Fibroblast of skin of abdomen (primary cell): ENCODE data around the gene STARD3. TPM values are rescaled to one million over a fixed set of nuclear protein-coding genes. Genes with fewer than 3 reads are reported as not detected.
"Not testable (repeated sequence)": the region's sequence is repeated elsewhere in the genome, so short reads cannot be mapped to it uniquely, and the experiment has no call there.

ENCODE experiments used
- DNase-seq: peaks from one replicate; pipeline ENCODE4 v3.0.0-alpha.2; 2013
- polyA plus RNA-seq, 2 experiments: library from polyadenylated mRNA; unstranded; fragments of 120-200 nt; gene quantifications; one replicate each; pipeline ENCODE4 v1.2.1, GENCODE V29; 2013; ENCODE audit not compliant: insufficient read length in 2 of 2

STARD3 gene
- 33.8 TPM for polyA plus RNA-seq (2013, experiment 1 of 2; ENCODE audit: insufficient read length)
- polyA plus RNA-seq (2013, experiment 2 of 2; ENCODE audit: insufficient read length), result 36.6 TPM

DNA sequence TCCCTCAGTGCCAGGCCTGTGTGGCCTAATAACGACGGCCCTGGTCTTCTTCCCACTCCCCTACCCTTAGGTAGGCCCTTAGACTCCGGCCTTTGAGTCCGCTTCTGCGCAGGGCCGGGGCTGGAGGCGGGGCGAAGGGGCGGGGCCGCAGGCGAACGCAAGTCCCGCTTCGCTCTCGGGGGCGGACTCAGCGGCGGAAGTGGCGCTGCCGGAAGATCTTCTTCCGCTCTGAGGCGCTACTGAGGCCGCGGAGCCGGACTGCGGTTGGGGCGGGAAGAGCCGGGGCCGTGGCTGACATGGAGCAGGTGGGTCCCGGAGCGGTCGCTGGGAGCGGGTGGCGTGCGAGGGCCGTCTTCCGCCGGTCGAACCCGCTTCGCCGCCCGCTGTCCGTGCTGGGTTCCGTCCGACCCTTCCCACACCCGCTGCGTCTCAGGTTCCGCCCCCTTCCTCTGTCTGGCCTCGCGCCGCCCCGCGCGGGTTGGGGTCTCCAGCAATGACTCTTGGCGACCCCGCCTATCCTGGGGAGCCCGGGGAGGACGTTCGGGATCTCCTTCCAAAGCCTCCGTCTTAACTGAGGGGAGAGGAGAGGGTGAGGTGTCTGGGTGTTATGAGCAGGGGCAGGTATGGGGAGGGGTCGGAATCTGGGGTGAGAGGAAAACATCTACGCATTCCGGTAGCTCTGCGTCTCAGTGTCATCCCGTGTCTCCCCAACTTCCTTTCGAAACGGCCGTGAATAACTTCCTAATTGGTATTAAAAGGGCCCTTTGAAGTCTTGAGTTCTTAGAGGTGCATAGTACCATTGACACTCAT lies at the start of gene STARD3:
Gene STARD3 (plus strand): TSS at position 218 of the 810 bp plus-strand sequence. CDS start 16,388 bp downstream, outside the sequence.
- DNase-seq, result peak; percentile 85

DNA sequence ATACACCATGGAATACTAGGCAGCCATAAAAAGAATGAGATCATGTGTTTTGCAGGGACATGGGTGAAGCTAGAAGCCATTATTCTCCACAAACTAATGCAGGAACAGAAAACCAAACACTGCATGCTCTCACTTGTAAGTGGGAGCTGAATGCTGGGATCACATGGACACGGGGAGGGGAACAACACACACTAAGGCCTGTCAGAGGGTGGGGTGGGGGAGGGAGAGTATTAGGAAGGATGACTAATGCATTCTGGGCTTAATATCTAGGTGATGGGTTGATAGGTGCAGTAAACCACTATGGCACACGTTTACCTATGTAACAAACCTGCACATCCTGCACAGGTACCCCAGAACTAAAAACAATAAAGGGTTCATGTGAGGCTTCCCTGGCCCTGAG lies 46.8 kb upstream of the STARD3 start:
- not testable (repeated sequence) for DNase-seq

DNA sequence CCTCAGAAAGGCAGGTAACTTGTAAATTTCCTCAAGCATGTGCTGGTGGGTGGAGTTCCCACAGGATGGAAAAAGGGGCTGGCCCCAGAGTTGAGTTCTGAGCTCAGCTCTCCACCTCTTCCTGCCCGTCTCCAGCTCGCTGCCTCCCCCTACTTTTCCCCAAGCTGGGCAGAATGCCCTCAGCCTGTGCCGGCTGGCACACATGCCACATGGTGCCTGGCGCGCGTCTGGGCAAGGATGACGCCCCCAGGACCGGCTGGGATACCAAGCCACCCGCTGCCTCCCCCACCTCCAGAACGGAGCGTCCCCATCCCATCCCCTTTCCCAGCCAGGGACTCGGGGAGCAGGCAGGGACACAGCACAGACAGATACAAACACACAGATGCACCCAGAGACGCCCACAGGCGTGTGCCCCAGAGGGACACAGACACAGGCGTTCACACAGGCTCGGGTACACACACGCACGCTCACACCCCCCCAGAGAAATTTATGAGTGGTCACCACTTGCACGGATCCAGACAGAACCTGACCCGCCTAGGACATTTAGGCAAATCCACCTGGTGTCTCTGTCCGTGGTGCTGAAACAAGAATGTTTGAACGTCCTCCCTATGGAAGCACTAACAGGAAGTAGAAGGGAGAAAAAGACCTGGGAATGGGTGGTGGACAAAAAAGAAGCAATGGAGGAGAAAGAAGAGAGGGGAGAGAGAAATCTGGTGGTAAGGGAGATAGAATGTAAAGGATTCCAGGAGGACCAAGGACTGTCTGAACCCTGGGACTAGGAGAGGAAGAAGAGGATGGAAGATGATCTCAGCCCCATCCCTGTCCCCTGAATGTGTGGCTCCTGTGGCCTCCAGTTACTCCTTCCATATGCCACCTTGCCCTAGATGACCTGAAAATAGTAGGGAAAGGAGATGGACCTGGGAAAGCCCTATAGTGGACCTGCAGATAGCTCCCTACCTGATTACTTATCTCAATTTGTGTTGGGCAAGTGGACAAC lies 44.7 kb upstream of the STARD3 start:
- peak; percentile 37 for DNase-seq

DNA sequence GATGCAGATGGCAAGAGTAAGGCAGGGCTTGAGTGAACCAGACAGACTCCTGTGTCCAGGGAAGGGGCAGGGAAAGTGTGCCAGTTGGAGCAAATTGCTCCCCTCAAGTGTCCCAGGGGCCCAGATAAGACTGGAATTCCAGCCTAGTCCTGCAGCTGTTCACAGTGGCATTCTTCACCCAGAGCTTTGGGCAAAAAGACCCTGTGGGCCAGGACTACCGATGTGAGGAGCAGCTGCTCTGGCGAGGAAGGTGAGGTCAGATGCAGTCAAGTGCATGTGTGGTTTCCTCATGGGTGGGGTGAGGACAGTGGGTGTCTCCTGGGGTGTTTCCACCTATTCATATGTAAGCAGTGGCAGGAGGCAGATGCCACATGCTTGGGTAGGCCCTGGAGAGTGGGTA lies 43.6 kb upstream of the STARD3 start:
- no peak for DNase-seq

DNA sequence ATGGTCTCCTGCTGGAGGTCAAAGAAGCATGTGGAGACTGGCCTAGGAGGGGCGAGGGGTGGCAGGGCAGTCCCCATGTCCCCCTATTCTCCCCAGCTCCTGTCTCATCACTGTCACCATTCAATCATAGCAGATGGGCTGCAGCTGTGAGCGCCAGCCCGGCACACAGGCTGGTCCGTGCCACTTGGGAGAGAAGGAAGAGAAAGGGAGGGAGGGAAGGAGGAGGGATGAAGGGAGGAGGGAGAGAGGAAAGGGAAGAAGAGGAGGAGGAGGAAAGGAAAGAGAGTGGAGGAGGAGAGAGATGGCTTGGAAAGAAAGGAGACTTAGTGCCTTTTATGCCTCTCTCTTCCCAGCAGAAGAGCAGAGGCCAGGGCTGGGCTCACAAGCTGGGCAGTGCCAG lies 41.6 kb upstream of the STARD3 start:
- no peak for DNase-seq

DNA sequence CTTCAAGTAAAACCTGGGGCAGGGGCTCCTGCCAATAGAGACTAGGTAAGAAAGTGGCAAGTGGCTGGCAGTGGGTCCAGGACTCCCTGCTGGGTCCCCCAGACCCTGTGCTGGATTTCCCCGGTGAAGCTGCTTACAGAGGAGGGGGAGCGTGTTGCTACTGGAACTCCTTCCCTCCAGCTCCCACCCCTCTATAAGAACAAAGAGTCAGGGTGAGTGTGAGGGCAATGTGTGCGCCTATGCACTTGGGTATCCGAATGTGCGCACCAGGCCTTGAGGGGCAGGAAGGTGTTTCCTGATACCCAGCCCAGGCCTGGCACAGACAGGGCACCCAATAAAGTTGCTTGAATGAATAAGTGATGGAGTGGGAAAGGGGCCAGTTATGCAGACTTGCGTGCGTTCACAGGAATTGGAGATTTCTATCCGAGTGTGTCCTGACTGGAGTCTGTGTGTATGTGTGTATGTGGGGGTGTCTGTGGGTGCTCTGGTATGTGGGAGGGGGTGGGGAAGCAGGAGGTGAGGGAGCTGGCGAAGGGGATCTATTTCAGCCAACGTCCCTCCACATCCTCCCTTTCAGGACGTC lies 40.9 kb upstream of the STARD3 start:
- no peak for DNase-seq

DNA sequence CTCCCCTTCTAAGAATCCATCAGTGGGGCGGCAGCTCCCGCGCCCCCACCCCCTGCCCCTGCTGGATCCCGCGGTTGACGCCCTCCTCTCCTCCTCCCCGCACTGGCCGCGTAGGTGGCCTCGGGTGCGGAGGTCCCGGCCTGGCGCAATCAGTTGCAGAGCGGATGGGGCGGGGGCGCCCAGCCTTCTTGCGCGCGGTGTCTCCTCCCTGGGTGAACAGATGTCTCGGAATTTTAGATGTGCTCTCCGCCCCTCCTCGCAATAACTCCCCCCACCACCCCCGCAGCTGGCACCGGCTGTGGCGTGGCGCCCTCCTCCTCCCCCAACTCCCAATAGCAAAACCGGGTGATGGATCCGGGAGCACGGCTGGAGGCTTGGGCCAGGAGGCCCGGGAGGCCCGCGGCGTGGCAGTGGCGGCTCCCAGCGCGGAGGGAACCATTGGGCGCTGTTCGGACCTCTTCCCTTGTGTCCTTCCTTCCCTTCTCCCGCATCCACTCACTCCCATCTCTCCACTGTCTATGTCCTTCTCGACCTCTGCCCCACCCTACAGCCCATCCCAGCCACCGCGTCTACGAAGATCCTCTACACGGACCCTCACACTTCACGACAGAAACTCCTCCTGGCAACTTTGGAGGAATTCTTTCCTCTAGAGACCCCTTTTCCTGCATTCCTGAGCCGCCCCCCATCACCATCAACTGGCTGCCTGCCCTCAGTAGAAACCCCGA lies 40.2 kb upstream of the STARD3 start:
- DNase-seq, result no peak

DNA sequence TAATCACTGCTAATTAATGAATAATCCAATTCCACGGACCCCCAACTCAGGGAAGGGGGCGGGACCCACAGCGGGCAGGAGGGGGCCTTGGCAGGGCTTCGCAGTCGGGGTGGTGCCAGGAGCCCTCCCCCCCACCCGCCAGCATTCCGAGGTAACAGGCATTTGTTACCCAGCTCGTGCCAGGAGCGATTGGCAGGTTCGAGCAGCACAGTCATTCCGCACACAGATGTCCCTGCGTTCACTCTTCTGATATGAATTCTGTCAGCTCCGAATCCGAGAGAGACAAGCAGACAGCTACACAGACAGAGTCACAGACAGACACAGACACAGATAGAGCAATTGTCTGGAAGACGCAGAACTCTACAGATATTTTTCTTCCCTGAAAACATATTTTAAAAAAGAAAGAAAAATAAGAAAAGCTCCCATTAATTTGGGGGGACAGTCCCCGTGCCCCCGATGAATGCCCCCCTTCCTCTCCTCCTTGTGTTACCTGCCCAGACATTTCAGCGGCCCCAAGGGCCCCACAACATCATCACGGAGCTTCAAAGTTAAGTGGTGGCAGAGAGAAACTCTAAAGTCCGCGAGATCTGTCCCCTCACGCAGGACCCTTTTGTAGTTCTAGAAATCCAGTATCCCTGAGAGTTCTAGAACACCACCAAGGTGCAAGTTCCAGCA lies 39.4 kb upstream of the STARD3 start:
- no peak for DNase-seq

DNA sequence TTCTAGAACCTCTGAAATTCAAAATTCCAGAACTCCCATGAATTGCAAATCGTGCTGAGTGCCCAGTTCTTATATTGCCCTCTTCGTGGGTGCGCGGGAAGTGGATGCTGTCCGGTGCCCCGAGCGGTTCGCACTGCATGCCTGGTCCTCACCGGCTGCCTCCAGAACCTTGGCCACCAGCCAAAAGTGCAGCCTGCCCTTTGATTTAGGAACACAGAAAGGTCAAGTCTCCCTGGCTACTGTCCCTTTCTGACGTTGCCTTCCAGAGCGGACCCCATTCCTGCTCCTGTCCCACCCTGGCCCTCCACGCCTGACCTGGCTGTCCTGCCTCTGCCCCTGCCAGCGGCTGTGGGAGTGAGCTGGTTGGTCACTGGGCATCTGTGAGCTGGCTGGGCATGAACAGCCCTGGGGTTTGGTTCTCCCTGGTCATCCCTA lies 38.9 kb upstream of the STARD3 start:
- DNase-seq, result no peak

DNA sequence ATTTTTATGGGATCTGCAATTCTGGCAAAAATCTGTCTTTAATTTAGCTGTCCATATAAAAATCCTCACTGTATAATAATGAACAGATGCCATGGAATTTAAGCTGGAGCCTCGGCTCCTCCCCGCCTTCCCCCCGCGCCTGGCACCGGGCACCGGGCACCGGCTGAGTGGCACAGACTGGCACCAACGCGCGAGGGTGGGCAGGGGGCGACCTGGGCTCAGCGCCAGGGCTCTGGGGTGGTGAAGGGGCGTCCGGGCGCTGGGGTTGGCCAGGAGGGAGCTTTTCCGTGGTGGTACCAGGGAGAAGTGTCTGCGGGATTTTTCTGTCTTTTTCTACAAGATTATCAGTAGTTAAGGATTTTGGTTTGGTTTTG lies 38.3 kb upstream of the STARD3 start:
- DNase-seq, result no peak

DNA sequence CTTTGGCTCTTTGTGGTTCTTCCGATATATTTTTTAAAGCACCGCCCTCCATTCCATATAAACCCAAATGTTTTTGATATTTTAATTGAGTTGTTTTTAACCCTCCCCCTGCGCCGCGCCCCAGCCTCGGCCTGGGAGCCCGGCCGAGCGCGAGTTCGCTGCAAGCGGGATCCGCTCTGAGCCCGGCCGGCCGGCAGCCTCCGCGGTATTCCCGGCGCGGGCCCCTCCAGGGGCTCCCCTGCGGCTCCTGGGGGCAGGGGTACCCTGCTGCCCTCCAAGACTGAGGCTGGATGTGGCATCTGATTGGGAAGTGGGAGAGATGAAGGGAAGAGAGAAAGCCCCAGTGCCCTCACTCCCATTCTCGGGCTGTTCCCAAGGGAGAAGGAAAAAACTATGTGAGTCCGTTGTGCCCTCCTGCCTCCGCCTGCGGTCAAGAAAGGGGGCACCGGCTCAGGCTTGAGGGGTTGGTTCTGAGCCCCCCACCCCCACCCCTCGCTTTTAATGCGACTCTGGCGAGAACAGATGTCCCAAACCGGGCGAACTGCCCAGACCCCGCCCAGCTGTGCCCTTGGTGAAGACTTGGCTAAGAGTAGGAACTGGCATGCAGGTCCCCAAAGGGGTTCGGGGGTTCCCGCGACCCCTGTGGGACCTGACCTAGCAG lies 37.8 kb upstream of the STARD3 start:
- no peak for DNase-seq

DNA sequence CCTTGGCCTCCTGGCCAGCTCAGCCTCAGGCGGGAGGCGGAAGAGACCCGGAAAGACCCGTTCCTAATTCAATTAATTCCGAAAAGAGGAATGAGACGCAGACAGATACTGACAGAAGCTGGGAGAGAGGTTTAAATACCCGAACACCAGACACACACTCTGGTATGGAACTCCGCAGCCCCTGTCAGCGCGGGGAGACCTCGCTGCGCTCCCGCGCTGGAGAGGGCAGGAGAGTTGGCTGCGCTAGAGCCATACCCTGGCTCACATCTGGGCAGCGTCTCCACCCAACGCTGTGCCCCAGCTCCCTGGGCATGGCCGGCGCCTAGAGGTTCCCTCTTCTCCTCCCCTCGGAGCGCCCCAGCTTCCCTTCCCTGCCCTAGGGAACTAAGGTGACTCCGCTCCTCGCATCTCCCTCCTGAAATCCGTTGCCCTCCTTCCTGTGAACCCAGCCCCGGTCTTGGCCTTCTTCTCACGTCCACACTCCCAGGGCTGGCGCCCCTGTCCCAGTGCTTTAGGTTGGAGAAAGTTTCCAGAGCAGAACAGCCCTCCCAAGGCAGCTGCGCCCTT lies 37.2 kb upstream of the STARD3 start:
- DNase-seq, result no peak

DNA sequence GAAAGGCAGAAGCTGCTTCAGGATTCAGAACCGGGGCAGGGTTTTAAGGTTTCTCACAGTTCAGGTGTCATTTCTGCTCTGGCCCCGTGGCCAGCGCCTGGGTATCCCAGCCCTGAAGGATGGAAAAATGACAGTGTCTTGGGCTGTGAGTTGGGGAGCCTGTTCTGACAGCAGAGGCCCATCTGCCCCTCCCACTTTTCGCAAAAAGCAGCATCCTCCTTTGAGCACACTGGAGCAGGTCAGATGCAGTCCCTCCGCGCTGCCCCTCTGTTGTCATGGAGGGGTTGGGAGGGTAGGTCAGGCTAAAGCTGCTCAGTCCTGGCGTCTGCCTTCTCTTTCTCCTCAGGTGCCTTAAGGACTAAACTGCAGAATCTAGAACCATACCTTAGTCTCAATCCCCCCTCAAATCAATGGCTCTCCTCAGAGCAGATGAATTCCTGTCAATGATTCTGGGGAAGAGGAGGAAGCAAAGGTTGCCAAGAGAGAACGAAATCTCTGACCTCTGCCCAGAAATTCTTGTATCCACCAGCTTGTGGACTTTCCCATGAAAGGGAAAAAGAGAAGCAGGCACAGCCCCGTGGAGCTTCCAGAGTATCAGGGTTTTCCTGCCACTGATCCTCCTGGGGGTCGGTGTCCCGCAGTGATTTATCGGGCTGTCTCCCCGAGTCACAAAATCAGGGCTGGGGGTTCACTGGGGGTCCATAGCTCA lies 36.5 kb upstream of the STARD3 start:
- DNase-seq, result no peak

DNA sequence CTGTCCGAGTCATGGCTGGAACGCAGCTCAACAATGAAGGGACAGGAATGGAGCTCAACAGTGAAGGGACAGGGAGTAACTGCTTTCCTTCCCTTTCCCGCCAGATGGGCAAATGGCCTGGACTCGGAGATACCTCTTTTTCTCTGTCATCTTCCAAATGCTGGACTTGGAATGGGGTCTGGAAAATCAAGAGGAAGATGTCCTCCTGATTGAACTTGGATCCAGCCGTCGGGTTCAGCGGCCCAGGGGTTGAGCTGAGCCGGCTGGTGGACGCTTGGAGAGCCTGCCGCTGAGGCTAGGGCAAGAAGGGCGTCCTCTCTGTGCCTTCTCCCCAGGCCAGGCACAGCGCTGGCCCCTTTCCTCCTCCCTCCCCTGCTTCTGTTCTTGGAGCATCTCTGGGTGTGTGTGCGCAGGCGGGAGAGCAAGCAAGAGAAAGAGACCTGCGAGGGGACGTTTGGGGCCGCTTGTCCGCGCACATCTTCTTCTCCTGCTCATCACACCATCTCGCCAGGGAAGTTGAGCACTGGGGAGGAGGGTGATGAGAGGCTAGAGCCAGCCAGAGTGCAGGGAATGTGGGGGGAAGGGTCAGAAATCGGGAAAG lies 35.8 kb upstream of the STARD3 start:
- no peak for DNase-seq

DNA sequence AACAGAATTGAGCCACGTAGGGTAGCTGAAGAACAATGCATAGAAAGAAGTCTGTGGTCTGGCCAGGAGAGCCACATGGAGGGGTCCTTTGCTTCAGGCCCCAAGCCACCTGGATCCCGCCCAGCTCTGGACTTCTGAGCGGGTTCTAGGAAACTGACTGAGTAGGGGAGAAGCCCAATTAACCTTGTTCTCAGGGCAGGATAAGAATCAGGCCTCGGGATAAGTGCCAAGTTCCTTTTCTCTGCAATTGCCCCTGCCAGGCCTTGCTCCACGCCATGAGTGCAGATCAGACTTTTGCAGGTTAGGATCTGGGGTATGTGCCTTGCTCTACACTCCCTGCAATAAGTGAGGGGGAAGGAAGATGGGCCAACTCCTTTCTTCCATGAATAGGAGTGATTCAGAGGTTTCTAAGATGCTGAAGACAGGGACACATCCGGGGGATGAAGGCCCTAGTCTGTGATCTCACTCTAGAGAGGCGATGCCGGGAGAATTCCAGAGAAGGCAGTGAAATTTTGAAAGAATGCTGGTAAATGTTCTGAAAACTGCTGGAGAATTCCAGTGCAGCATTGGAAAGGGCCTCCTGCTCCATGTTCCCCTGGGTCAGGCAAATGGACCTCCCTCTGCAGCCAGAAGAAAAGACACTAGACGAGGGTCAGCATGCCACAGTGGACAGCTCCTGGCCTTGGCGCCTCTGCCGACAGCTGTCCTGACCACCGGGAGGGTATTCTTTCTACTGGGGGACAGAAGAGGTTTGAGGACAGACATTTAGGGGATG lies 35.0 kb upstream of the STARD3 start:
- DNase-seq, result no peak

DNA sequence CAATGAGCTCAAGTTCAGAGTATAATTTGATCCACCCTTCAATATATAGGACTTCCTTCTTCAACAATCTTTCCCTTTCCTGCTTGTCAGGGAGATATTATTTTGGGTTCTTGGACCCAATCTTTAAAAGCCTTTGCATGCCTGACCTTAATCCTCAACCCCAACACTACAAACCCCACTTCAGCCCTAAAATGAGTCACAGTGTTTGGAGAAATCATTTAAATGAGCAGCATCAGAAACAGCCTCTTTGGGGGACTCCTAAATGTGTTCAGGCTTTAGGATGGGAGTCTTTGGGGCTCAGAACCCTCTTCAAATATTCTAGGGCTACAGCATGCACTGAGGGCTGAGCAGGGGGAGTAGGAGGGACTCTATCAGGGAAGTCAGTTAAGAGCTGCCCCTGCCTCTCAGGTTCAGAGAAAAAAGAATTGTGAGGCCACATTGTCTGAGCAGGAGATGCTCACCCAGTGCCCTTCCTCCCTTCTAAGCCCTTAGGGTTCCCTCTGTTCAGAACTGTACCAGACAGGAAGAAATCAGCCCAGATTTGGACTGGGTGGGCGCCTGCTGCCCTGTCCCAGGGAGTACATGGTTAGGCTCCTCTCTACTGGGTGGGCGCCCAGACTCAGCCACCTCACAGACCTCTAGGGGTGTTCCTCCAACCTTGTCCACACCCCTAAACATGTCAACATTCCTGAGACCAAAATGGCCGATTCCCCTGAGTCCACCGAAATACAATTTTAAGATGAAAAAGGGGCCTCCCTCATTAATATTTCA lies 34.2 kb upstream of the STARD3 start:
- no peak for DNase-seq

DNA sequence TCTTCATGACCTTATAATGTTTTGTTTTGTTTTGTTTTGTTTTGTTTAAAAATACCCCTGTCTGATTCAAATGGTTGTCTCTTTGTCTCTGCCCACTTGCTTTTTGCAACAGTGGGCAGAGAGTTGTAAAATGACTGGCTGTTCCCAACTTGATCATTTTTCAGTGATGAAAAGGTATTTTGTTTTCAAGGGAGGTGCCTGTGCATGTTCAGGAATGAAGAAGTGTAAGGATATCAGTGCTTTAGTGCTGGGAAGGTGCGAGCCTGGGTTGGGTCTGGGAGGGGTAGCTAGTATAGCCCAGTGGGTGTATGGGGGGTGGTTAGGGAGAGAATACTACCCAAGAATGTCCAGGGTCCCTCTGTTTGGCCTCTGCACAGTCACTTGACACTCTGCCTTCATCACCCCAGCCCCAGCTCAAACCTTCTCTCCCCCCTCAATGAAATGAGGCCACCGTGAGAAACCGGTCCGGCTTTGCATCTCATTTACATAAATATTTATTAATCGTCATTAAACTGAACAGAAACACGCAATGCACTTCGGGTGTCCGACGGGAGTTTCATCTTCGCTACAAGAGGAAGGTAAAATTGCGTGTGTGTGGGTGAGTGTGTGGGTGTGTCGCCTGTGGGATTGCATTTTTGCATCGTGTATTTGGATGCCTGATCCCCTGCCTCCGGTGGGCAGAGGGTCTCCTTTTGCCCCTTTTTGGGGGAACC lies 33.5 kb upstream of the STARD3 start:
- no peak for DNase-seq
